Fibroblast of skin of abdomen (primary cell): ENCODE measurements around the gene DGKZ.

Experiments
- DNase-seq: peaks from one replicate; pipeline ENCODE4 v3.0.0-alpha.2; 2013

DGKZ gene

DNA sequence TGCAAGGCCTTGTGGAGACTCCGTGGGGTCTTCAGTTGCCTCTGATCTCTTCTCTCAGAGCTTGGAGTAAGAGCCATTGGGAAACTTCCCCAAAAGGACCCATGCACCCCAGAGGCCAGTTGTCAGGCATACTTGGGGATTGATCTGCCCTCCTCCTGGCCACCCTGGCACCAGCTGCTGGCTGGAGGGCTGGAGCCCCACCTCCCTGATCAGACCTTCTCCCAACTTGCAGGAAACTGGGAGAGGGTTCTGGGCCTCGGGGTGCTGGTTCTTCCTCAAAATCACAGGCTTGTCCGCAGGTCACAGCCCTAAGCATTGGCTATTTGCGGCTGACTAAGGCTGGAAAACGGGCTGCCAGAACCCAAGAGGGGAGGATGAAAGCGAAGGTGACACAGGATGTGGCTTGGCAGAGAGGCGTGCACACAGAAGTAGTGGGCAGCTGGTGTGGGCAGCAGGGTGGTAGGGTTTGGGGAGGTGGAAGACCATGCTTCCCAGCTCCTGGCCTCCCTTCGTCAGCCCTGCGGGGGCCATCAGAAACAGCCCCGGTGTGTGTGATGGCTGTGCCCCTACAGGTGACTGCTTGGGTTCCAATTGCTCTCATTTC, 1.3 kb upstream of the DGKZ start:
- DNase-seq = no peak

GRCh38 chr11:46347637-46348311, 511 bp downstream of the DGKZ start:
- no peak for DNase-seq

DNA sequence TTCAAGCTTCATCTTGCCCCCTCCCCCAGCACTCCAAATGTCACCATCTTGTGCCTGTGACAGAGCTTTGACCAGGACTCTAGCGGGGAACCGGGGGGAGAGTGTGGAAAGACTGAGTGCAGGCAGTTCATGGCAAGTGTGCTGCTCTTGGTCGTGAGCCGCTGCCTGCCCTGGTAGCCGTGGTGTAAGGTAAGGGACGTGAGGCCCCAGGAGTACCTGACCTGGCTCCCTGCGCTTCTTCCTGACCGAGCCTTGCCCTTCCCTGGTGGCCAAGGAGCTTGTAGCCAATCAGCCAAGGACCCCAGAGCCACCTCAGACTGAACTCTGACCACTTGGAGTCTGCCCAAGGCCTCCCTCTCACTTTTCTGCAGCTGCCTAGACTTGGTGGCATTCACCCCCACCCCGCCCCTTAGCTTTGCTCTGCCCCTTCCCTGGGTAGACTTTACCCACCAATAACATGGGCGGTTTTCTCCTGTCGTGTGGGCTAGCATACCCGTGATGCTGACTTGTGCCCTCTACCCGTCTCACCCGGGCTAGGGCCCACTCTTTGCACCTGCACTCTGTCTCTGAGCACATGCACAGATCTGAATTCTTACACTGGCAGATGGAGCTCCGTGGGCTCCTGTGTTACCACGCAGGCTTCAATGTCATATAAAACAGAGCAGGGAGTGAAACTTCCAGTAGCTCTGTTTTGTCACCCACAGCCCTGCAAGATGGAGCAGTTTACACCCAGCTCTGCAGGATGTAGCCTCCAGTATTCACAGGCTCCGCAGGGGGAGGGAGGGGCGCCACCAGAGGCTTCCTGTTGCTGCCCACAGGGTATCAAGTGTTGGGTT, 1.5 kb downstream of the DGKZ start:
- DNase-seq = no peak

DNA sequence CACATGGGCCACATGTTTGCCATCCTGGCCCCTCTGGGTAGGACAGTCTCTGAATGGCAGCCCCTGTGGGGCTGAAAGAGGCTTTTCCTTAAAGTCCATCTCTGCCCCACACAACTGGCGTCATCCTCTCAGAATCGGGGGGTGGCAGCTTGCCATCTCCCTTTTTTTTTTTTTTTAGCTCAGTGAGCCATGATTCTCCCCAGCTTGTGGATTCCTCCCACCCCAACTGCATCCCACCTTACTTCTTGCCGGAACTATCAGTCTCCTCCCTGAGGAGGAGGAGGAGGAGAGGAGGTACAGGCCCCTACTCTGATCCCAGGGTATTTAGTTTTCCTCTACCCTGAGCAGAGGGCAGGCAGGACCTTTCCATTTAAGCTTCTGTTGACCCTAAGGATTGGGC, 3.4 kb downstream of the DGKZ start:
- DNase-seq = no peak

- DNase-seq = no peak
Measured at GRCh38 chr11:46351148-46351547, 3.9 kb downstream of the DGKZ start.

DNA sequence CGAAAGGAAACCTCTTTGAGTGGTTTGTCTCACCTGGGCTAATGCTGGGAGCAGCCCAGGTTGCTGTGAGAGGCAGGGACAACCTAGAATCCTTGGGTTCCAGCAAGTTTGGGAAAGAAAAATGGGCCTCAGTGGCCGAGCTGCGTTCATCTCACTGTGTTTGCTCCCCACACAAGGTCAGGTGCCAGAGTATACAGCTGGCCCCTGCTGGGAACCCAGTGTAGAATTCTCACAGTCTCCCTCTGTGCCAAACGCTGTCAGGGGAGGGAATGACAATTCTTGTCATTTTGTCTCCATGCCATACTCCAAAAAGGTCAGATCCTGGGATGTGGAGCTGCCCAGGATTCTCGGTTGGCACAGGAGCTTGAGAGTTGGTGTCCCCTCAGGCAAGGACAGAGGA, 4.3 kb downstream of the DGKZ start:
- DNase-seq = no peak

- DNase-seq = peak; percentile 31
Measured at GRCh38 chr11:46352063-46352841, 5.0 kb downstream of the DGKZ start.

- no peak for DNase-seq
Measured at GRCh38 chr11:46353698-46354097, 6.4 kb downstream of the DGKZ start.

DNA sequence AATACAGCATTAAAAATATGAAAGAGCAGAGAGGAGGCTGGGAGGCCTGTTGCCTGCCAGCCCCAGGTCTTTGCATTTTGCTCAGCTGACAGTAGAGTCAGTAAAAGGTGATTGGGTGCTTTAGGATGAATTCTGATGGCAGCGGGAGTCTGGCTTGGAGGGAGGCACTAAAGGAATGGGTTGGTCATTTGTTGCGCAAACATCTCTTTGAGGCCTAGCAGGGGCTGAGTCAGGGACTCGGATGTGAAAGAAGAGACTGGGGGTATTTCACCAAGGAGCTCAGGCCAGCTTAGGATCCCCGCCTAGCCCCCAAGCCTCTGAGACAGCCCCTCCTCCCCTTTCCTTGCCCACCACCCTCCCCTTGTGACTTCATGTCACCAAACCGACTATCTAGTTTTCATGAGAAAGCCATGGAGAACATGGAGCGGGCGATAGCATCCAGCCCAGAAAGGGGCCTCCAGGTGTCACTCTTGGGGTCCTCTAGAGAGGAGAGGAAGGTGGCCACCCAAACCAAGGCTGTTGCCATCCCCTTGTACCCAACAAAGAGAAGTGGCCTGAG, 9.7 kb downstream of the DGKZ start:
- DNase-seq = peak; percentile 68

DNA sequence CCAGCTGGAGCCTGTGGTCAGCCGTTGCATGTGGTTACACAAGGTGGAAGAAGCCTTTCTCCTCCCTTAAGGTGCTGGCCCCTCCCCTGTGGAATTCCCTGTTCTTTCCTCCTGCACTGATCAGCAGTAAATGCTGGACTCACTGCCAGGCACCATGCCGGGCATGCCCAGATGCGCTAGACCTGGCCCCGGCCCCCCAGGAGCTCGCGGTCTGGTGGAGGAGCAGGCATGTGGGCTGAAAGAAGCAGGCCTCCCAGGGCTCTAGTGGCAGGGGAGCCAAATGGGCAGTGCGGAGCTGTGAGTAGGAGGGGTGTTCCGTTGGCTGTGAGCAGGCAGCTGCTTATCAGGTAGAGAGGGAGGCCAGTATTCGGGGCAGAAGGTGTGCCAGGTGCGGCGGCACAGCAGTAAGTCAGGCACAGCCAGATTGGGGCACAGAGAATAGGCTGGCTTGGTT, 10.2 kb downstream of the DGKZ start:
- no peak for DNase-seq

GRCh38 chr11:46359953-46360352, 12.7 kb downstream of the DGKZ start:
- no peak for DNase-seq

- no peak for DNase-seq
Measured at GRCh38 chr11:46360878-46361277, 13.6 kb downstream of the DGKZ start.

DNA sequence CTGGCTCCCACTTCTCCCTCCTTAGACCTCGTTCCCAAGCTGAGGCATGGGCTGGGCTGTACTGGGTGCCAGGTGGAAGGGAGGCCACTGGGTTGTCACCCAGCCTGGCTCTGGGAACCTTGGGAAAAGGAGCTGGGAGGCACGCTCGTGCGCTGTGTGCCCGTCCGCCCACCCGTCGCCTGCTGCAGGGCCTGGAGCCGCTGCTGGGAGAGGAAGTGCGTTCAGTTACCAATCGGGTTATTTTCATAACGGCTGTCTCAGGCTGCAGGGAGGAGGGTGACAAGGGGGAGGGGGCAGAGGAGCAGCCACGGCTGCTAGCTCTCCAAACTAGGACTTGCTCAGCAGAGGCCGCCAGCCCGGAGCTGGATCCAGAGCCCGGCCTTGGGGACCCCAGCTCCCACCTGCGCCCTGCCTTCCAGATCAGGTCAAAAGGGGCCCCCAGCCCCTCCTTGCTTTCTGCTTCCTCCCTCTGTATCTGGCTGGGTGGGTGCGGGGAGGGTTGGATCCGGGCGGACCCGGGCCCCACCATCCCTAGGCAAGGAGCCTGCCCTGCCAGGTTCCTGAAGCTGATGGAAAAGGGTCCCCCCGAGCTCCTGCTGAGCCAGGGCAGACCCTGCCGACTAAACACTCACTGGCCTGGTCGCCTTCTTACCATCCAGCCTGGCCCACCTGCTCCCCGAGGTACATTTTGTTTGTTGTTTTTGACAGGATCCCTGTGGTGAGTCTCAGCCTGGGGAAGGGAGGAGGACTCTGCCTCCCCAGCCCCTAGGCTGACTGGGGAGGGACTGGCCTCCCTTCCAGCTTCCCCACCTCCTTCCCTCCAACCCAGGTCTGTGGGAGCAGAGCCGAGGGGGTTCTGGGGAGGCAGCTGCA, 14.3 kb downstream of the DGKZ start:
- DNase-seq = peak; percentile 48

DNA sequence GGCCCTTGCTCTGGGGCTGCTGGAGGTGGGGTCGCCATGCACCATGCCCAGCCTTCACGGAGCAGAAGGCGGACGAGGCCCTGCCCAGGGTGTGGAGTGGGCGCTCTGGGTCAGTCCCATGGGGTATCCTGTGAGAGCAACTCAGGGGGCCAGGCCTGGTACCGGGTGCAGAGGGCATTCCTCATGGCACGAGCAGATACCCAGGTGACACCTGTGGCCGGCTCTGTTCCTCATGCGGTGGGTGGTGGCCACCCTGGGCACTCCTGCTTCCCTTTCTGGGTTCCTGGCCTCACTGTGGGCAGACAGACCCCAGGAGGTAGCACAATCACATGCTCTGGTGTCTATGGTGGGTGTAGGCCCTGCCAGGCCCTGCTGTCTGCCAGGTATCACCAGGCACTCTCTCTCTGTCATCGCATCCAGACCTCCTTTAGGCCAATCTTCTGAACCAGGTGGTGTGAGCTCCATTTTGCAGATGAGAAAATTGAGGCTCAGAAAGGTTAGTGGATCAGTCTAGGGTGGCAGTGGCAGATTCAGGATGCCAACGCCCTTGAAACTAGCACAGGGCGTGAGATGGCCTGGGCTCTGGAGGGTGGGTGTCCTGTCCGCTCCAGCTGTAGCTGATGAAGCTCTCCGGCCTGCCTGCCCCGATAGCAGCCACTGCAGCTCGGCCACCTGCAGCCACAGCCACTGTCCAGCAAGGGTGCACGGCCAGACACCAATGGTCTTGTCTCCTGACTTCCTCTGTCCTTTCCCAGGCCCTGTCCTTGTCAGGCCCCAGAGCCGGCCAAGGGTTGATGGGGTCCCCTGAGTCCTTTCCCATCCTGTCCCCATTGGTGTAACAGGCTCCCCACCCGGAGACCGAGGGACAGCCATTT, 15.1 kb downstream of the DGKZ start:
- no peak for DNase-seq

GRCh38 chr11:46363031-46363407, 15.8 kb downstream of the DGKZ start:
- DNase-seq = no peak

GRCh38 chr11:46363455-46364005, 16.3 kb downstream of the DGKZ start:
- no peak for DNase-seq

DNA sequence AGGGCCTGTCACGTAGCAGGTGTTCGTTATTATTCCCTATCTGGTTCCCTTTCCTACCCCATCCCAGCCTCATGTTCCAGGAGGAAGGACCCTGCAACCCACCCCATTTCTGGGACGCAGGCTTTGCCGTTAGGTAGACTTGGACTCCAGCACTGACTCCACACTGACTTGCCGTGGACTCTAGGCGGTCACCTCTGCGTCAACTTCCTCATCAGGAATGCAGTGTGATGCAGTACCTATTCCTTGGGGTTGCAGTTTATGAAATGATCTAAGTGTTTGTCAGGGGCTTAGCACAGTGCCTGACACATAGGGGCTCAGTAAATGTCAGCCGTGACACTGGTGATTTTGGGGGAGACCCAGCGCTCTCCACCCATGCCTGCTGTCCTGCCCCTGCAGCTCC, 16.8 kb downstream of the DGKZ start:
- no peak for DNase-seq

DNA sequence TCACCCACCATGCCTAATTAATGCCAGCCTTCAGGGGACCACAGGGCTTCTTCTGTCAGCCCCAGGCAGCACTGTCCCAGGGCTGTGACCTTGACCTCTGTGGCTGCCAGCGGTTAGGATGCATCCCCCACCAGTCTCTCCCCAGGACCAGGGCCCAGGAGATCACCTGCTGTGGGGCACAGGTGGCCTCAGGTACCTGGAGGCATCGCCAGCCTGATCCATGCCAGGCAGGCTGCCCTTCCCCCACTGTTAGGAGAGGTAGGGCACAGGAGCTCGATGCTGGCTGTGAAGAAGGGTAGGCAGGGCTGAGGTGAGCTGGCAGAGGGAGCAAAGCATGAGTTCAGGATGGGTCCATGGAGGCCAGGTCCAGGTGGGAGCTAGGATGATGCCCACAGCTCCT, 17.5 kb downstream of the DGKZ start:
- no peak for DNase-seq

DNA sequence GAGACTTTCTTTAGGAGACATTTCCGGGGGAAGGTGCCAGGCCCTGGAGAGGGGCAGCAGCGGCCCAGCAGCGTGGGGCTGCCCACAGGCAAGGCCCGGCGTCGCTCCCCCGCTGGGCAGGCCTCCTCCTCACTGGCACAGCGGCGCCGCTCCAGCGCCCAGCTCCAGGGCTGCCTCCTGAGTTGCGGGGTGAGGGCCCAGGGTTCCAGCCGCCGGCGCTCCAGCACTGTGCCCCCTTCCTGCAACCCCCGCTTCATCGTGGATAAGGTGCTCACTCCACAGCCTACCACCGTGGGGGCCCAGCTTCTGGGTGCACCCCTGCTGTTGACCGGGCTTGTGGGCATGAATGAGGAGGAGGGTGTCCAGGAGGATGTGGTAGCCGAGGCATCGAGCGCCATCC, 19.0 kb downstream of the DGKZ start:
- no peak for DNase-seq

DNA sequence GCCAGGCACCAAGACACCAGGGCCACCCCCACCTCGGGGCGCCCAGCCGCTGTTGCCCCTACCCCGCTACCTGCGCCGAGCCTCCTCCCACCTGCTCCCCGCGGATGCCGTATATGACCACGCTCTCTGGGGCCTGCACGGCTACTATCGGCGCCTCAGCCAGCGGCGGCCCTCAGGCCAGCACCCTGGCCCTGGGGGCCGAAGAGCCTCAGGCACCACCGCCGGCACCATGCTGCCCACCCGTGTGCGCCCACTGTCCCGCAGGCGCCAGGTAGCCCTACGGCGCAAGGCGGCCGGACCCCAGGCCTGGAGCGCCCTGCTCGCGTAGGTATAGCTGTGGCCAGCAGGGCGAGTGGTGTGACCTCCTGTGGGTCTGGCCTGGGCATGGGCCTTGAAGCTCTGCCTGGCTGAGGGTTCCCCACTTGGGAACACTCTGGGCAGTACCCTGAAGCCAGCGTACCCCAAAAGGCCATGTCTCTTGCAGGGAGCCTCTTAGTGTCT, 19.4 kb downstream of the DGKZ start:
- DNase-seq = no peak
